Kidney glomerular epithelial cell (primary cell): ENCODE results near the gene BEND5.

ENCODE experiments used
- DNase-seq: peaks from one replicate; lab custom pipeline; 2025; lab: John Stamatoyannopoulos, UW

The BEND5 gene

DNA sequence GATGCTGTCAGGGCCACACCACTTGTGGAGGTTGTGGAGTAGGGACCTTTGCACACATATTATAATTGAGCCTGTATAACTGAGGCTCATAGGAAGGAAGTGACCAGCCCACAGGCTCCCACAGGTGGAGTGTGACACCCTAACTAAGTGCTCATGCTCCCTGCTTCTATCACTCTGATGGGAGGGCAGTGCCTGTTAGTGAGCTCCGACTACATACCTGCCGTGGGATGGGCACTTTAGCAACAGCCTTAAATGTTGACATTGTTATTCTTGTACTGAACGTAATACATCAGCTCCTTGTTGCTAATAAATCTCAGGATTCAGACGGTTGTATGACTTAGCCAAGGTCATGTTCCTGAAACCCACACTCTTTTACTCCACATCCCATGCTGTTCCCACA is 58.0 kb downstream of the BEND5 start:
- no peak for DNase-seq

DNA sequence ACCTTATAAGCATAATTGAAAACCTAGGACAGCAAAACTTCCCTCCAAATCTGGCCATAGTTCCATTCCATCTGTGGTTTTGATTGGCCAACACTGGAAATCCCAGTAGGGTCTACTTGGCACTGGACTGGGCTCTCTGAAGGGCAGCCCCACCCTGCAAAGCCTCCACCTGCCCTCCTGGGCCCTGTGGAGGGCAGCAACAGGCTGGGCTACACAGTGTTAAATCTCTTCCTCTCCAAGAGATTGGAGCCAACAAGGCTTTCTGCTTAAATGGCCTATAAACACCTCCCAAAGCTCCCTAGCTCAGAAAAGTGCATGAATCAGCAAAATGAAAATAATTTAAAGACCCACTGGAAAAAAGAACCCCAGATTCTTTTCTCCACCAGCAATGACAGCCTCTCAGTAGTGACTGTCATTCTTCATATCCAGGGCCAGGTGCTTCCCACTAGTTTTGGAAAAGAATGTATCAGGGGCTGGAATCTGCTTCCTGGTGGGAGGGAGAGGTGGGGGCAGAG is 58.5 kb downstream of the BEND5 start:
- DNase-seq: no peak

- no peak for DNase-seq
Observed at GRCh38 chr1:48717082-48717481, 59.6 kb downstream of the BEND5 start.

GRCh38 chr1:48715921-48716320 is 60.8 kb downstream of the BEND5 start:
- no peak for DNase-seq

GRCh38 chr1:48710915-48711314 is 65.8 kb downstream of the BEND5 start:
- DNase-seq: no peak

- DNase-seq: no peak
Observed at GRCh38 chr1:48710318-48710717, 66.4 kb downstream of the BEND5 start.

DNA sequence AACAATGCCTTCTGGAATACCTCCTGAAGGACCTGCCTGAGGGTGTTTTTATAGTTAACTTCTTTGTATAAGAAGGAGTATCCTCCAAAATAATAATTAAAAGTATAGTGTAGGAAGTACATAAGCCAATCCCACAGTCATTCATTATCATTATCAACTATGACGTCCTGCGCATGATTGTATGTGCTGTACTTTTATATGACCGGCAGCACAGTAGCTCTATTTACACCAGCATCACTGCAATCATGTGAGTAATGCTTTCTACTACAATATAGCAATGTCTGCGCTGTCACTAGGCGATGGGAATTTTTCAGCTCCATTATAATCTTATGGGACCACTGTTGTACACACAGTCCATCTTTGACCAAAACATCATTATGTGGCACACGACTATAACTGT is 72.0 kb downstream of the BEND5 start:
- no peak for DNase-seq

GRCh38 chr1:48701445-48701844 is 75.2 kb downstream of the BEND5 start:
- peak; percentile 72 for DNase-seq

- DNase-seq: peak; percentile 23
Observed at GRCh38 chr1:48697066-48697707, 79.5 kb downstream of the BEND5 start.

- DNase-seq: no peak
Observed at GRCh38 chr1:48695161-48695560, 81.5 kb downstream of the BEND5 start.

DNA sequence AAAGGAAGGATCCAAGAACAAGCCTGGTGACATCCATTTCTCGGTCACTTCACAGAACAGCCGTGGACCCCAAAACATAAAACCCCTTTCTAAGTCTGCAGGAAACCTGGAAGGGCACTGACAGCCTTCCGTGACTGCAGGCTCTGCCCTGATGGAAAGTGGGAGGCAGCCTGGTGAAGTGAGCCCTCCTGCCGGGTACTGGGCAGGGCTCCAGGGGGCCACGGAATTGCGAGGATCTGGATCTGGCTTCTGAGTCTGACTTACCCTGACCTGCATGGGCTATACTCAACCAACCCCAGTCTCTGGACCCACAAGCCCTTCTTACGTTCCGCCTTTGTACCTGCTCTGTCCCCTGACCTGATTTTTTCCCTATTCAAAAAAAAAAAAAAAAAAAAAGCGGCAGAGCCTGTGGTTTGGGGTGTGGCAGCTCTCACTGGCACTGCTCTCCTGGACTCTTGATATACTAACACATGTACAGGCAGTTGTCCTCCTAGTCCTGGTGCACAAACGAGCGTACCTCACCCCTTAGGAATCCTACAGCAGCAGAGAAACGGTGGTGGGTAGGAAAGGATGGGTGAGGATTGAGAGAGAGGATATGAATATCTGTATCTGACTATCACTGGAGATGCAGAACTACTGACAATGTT is 82.9 kb downstream of the BEND5 start:
- no peak for DNase-seq

GRCh38 chr1:48693180-48693579 is 83.5 kb downstream of the BEND5 start:
- no peak for DNase-seq

DNA sequence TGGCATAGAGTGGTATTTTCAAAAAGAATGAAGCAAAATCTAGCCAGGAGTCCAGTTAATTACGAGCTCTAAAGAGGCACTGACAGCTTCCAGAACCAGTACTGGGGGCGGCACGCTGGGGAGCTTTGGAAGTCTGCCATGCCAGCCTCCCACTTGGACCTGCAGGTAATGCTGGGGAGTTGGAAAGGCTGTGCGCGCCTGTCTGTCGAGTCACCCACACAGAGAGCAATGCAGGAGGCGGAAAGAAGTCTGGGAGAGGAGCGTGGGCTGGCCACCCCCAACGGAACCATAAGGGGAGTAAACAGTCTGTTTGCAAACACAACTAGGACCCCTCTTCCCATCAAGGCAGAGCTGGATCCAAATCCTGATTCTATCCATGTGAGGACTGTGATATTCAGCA is 84.5 kb downstream of the BEND5 start:
- DNase-seq: peak; percentile 31

GRCh38 chr1:48691429-48692001 is 85.2 kb downstream of the BEND5 start:
- peak; percentile 19 for DNase-seq

DNA sequence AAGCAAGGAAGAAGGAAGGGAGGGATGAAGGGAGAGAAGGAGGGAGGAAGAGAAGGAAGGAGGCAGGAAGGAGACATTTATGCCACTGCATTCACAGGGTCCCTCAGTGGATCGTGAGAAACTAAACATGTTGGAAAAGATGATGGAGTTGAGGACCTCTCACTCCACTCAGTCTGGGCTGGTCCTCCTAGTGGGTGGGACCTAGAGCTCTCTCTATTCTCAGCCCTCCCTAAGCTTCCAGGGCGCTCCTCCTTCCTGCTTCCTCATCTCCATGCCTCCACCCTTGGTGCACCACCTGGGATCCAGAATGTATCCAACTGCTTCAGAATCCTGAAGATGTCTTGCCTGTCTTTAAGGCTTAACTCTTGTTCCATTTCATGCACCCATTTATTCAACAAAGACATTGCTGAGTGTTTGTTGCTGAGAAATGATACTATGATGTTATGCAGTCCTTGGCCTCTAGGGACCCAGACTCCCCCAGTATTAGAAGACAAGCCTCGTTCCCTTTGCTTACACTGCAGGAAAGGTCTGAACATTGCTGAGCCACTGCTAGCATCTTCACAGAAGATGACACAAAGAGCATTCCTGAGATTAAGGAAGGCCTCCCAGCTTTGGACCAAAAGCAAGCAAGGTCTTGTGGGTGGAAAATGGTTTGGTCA is 88.5 kb downstream of the BEND5 start:
- DNase-seq: no peak

DNA sequence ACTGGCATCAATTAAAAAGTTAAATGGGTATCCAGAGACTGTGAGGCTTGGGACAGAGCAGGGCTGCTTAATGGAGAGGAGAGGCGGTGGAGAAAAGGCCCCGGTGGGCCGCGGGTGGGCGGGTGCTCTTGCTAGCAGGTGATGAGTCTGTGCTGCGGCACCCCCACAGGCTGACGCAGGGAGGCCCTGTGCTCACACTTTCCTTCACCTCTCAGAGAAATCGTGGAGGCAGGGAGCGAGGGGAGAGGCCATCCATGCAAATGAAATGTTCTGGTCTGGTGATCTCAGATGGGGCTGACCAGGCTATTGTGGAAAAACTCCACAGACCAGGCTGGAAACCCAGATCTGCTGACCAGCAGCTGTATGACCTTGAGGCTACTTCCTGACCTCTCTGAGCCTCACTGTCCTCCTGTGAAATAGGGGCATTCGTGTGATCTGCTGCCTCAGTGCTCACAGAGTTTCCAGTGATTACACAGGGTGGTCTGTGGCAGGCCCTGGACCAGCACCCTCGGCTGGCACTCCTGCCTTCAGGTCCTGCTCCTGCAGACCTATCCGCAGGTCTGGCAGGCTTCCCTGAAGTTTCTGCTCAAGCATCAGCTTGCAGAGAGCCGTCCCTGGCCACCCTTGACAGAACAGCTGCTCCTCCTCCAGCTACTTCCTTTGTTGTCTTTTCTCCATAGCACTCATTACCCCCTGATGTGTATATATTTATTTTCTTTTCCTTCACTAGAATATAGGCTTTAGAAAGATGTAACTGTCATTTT is 89.2 kb downstream of the BEND5 start:
- DNase-seq: peak; percentile 73

- no peak for DNase-seq
Observed at GRCh38 chr1:48686159-48686558, 90.5 kb downstream of the BEND5 start.

DNA sequence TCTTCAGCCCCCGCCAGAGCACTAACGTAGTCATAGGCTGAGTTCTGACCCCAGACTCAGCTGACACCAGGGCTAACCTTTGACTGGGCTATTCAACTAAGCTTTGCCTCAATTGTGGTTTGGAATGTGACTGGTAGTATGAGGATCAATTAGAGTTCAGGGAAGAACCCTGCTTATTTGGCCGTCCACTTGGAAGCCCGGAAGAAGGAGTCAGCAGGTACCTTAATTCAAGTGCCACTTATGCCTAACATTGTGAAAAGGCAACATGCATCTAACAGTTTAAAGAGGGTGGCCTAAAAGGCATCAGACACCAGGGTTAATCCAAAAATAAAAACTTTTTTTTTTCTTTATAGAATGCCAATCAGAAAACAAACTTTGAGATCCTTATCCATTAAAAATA is 92.3 kb downstream of the BEND5 start:
- DNase-seq: no peak

GRCh38 chr1:48683839-48684238 is 92.9 kb downstream of the BEND5 start:
- no peak for DNase-seq

DNA sequence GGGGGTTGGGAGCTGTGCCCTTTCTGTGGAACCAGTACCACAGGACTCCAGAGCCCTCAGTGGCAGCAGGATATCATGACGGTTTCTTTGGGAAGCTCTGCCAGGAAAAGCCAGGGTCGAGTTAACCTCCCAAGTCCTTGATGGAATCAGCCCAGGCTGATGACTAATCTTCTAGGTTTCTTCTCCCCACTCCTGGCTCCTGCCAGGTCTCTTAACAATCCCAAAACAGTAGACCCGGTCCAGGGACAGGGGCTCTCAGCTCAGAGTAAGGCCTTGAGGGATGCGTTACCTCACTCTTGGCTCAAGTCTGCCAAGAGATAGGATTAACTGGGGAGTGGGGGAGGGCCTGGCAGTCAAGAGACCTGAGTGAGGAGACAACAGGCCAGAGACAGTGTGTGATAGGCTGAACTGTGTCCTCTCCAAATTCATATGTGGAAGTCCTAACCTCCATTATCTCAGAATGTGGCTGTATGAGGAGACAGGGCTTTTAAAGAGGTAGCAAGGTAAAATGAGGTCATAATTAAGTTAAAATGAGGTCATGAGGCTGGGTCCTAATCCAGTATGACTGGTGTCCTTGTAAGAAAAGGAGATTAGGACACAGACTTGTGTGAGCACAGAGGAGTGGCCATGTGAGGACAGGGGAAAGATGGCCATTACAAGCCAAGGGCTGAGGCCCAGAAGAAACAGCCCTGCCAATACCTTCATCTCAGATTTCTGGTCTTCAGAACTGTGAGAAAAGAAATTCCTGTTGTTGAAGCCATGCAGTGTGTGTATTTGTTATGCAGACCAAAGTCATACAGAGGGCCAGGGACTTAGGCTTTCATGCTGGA is 95.0 kb downstream of the BEND5 start:
- no peak for DNase-seq

- DNase-seq: no peak
Observed at GRCh38 chr1:48680411-48681035, 96.2 kb downstream of the BEND5 start.
